Measurements from ENCODE around the gene DNAH11. TPM values are rescaled to one million over a fixed set of nuclear protein-coding genes. Genes with fewer than 3 reads are reported as not detected.
A peak's percentile ranks its signal among the peaks of the same experiment; 100 is the strongest.

DNAH11 gene
- total RNA-seq, 1 experiment from 2014 or later, result 1.9 TPM

DNA sequence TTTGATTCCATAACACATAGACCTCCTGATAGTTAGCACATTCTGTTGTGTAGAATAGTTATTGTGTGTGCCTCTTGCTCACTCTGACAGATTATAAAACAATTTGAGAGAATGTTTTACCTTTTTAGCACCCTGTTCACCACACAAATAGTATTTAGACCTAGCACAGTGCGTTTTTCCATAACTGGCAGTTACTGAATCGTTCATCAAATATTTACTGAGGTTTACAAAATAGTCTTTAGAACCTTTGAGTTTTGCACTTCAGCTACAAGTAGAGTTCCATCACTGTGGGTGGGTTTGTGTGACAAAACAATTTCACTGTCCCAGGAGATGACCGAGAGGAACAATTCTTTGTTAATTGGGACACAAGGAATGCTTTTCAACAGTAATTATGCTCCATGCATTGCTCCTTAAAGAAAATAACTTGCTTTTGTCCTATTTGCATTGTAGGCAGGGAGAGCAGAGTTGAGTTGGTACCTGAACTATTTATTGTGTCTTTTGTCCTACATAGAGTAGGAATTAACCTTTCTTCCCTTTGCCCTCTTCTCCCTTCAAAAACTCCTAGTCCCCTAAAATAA is 62.3 kb downstream of the DNAH11 start:
- no peaks in the 10 kb centered on the region for H3K27me3 Mint-ChIP-seq (ENCODE audit: unreplicated experiment)
- TF ChIP-seq, protein P1, sequence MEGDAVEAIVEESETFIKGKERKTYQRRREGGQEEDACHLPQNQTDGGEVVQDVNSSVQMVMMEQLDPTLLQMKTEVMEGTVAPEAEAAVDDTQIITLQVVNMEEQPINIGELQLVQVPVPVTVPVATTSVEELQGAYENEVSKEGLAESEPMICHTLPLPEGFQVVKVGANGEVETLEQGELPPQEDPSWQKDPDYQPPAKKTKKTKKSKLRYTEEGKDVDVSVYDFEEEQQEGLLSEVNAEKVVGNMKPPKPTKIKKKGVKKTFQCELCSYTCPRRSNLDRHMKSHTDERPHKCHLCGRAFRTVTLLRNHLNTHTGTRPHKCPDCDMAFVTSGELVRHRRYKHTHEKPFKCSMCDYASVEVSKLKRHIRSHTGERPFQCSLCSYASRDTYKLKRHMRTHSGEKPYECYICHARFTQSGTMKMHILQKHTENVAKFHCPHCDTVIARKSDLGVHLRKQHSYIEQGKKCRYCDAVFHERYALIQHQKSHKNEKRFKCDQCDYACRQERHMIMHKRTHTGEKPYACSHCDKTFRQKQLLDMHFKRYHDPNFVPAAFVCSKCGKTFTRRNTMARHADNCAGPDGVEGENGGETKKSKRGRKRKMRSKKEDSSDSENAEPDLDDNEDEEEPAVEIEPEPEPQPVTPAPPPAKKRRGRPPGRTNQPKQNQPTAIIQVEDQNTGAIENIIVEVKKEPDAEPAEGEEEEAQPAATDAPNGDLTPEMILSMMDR (IDR thresholded peaks at IDR 0.05; ENCODE audit: unreplicated experiment), result no peak

DNA sequence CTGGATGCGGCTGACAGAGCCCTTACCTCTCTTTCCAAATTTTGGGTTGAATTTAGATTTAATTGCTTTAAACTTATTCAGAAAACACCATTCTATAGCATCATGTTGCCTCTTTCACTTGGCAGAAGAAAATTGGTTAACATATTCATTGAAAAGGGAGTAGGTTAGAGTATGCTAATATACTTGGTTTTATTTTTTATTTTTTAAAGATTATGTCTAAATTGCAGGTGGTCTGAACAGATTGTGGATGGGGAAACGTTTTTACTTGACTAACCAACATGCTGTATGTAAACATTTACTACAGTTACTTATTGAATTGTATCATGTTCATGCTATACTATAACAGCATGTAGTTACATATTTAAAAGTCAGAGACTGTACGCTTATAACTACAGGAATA is 65.6 kb downstream of the DNAH11 start:
- intact Hi-C loops (cut with micrococcal nuclease; ENCODE audit: unreplicated experiment), result no loop called here
- TF ChIP-seq, protein P1 (IDR thresholded peaks at IDR 0.05; ENCODE audit: unreplicated experiment), result no peak
- H3K36me3 Mint-ChIP-seq (ENCODE audit: insufficient read depth, unreplicated experiment), result no peaks in the 10 kb centered on the region
- H3K27ac Mint-ChIP-seq (ENCODE audit: unreplicated experiment), result no peak overlapping the region
- CTCF ChIA-PET, result no interaction called here
- H3K4me3 Mint-ChIP-seq (ENCODE audit: low read depth, unreplicated experiment), result no peak overlapping the region
- no peak for DNase-seq
- no TSS peak for BruUV-seq (replicated peaks)
- H3K4me1 Mint-ChIP-seq (ENCODE audit: low read depth, unreplicated experiment), result peaks cover 27% of the 10 kb centered on the region
- no peaks in the 10 kb centered on the region for H3K9me3 Mint-ChIP-seq (ENCODE audit: low read depth, unreplicated experiment)
- H3K27me3 Mint-ChIP-seq (ENCODE audit: unreplicated experiment), result no peaks in the 10 kb centered on the region

More for the DNA sequence above, 62.3 kb downstream of the DNAH11 start:
- H3K27ac Mint-ChIP-seq (ENCODE audit: unreplicated experiment), result no peak overlapping the region
- H3K4me1 Mint-ChIP-seq (ENCODE audit: low read depth, unreplicated experiment), result peaks cover 11% of the 10 kb centered on the region
- no peak for DNase-seq
- no peaks in the 10 kb centered on the region for H3K36me3 Mint-ChIP-seq (ENCODE audit: insufficient read depth, unreplicated experiment)
- CTCF ChIA-PET, result interaction anchor here (1.0 kb wide), 1 partner anchor 12 kb away, joined by 3 read pairs; no protein-coding TSS in a partner anchor
- BruUV-seq (replicated peaks), result no TSS peak
- peaks cover 2% of the 10 kb centered on the region for H3K9me3 Mint-ChIP-seq (ENCODE audit: low read depth, unreplicated experiment)
- intact Hi-C loops (cut with micrococcal nuclease; ENCODE audit: unreplicated experiment), result no loop called here
- no peak overlapping the region for H3K4me3 Mint-ChIP-seq (ENCODE audit: low read depth, unreplicated experiment)

DNA sequence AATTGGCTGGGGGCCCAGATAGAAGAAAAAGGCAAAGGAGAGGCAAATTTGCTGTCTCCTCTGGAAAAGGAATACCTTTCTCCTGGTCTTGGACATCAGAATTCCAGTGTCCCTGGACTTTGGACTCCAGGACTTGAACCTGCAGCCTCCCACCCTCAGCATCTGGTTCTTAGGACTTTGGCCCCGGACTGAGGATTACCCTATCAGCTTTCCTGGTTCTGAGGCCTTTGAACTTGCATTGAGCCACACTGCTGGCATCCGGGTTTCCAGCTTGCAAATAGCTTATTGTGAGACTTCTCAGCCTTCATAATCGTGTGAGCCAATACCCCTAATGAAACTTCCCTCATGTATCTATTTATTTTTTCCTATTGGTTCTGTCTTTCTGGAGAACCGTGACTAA is 68.3 kb downstream of the DNAH11 start:
- no peak for DNase-seq
- H3K27ac Mint-ChIP-seq (ENCODE audit: unreplicated experiment), result no peak overlapping the region
- intact Hi-C loops (cut with micrococcal nuclease; ENCODE audit: unreplicated experiment), result no loop called here
- H3K36me3 Mint-ChIP-seq (ENCODE audit: insufficient read depth, unreplicated experiment), result no peaks in the 10 kb centered on the region
- H3K4me1 Mint-ChIP-seq (ENCODE audit: low read depth, unreplicated experiment), result peaks cover 20% of the 10 kb centered on the region
- TF ChIP-seq, protein P1 (IDR thresholded peaks at IDR 0.05; ENCODE audit: unreplicated experiment), result no peak
- no TSS peak for BruUV-seq (replicated peaks)
- H3K9me3 Mint-ChIP-seq (ENCODE audit: low read depth, unreplicated experiment), result no peaks in the 10 kb centered on the region
- H3K27me3 Mint-ChIP-seq (ENCODE audit: unreplicated experiment), result no peaks in the 10 kb centered on the region
- no peak overlapping the region for H3K4me3 Mint-ChIP-seq (ENCODE audit: low read depth, unreplicated experiment)
- CTCF ChIA-PET, result no interaction called here

DNA sequence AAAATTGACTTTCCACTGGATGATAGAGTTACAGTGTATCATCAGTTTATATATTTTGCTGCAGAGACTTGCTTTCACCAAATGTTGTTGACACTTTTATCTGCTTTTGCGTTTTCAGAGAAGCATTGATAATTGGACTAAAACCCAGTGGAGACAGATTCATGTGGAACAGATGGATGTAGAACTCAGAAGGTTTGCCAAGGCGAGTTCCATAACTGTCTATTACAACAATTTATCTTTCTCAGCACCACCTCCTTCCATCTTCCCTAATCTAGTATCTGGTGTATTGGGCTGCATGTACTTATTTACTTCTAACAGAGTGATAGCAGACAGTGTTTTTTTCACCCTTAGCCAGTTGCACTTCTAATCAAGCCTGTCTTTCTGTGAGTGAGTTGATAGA is 73.3 kb downstream of the DNAH11 start:
- H3K36me3 Mint-ChIP-seq (ENCODE audit: insufficient read depth, unreplicated experiment), result peaks cover 16% of the 10 kb centered on the region
- intact Hi-C loops (cut with micrococcal nuclease; ENCODE audit: unreplicated experiment), result no loop called here
- TF ChIP-seq, protein P1 (IDR thresholded peaks at IDR 0.05; ENCODE audit: unreplicated experiment), result no peak
- peak overlapping the region; percentile 98 for H3K27ac Mint-ChIP-seq (ENCODE audit: unreplicated experiment)
- BruUV-seq (replicated peaks), result no TSS peak
- H3K4me3 Mint-ChIP-seq (ENCODE audit: low read depth, unreplicated experiment), result no peak overlapping the region
- CTCF ChIA-PET, result interaction anchor here (0.6 to 1.0 kb wide), 3 partner anchors 10 to 189 kb away, joined by 3 read pairs; no protein-coding TSS in a partner anchor
- peaks cover 43% of the 10 kb centered on the region for H3K4me1 Mint-ChIP-seq (ENCODE audit: low read depth, unreplicated experiment)
- DNase-seq, result no peak
- no peaks in the 10 kb centered on the region for H3K9me3 Mint-ChIP-seq (ENCODE audit: low read depth, unreplicated experiment)
- H3K27me3 Mint-ChIP-seq (ENCODE audit: unreplicated experiment), result no peaks in the 10 kb centered on the region

All from Calu3 (cell line).